HCT116 (cell line): ENCODE data around the gene ELAVL2.

ENCODE experiments used
- CEBPB ChIP-seq: IDR thresholded peaks from 2 replicates; pipeline ENCODE4 v1.6.1; 2012; ENCODE audit warnings: low read depth
- CTCF ChIP-seq, 3 experiments: fragments of 200-600 bp in 1 of 3; sonication (generic) in 1 of 3; IDR thresholded peaks in 2 of 3; conservative IDR thresholded peaks in 1 of 3; 2 replicates each; pipeline ENCODE4 v1.5.1; 2012 to 2017; ENCODE audit warnings: low read depth in 2 of 3, low read length in 2 of 3, antibody characterized with exemption in 1 of 3, borderline replicate concordance in 1 of 3, control low read depth in 1 of 3, mild to moderate bottlenecking in 1 of 3, mixed read lengths in 1 of 3, mixed run types in 1 of 3, moderate library complexity in 1 of 3; ENCODE audit not compliant: insufficient read depth in 1 of 3
- FOSL1 ChIP-seq: IDR thresholded peaks from 2 replicates; pipeline ENCODE4 v1.6.1; 2012; ENCODE audit warnings: low read depth
- JUND ChIP-seq: IDR thresholded peaks from 2 replicates; pipeline ENCODE4 v1.6.1; 2012
- MAX ChIP-seq: IDR thresholded peaks from 2 replicates; pipeline ENCODE4 v1.6.1; 2012
- POLR2A ChIP-seq: IDR thresholded peaks from 2 replicates; pipeline ENCODE4 v1.7.0; 2011; ENCODE audit warnings: borderline replicate concordance; ENCODE audit not compliant: insufficient read depth, insufficient read length; ENCODE audit errors: extremely low read depth
- REST ChIP-seq: IDR thresholded peaks from 2 replicates; pipeline ENCODE4 v1.6.1; 2012; ENCODE audit warnings: low read depth
- SRF ChIP-seq: IDR thresholded peaks from 2 replicates; pipeline ENCODE4 v1.6.1; 2012; ENCODE audit warnings: low read depth
- TCF7L2 ChIP-seq: IDR thresholded peaks from 2 replicates; pipeline ENCODE4 v1.7.0; 2011; ENCODE audit warnings: borderline replicate concordance, inconsistent platforms; ENCODE audit not compliant: insufficient read depth, insufficient read length; ENCODE audit errors: extremely low read depth
- ZBTB33 ChIP-seq: IDR thresholded peaks from 2 replicates; pipeline ENCODE4 v1.6.1; 2011; ENCODE audit warnings: mild to moderate bottlenecking, low read length, moderate library complexity; ENCODE audit not compliant: insufficient replicate concordance; ENCODE audit errors: extremely low read depth

GRCh38 chr9:23825700-23826099 lies 340 bp downstream of the ELAVL2 start:
- TF ChIP-seq TCF7L2 (no peak), POLR2A (no peak), REST (no peak), JUND (no peak), FOSL1 (no peak), SRF (no peak), CEBPB (no peak), CTCF (IDR thresholded peaks at IDR 0.05 in 2 of 3, conservative IDR thresholded peaks at IDR 0.05 in 1 of 3; ENCODE audit: borderline replicate concordance in 1 of 3, insufficient read depth in 1 of 3, low read depth in 2 of 3, low read length in 2 of 3) (no peak), ZBTB33 (no peak), MAX (no peak)
